A549 (cell line): Measurements from ENCODE around the gene ZFYVE28. TPM values are rescaled to one million over a fixed set of nuclear protein-coding genes. Genes with fewer than 3 reads are reported as not detected.
A peak's percentile ranks its signal among the peaks of the same experiment; 100 is the strongest.

Experiments
- ATAC-seq, 2 experiments: fragments of 200-7000 bp in 1 of 2; fragments of >200 bp in 1 of 2; cut with Nextera tagmentation in 1 of 2; cut with Tn5 transposase in 1 of 2; 3 replicates each; pipeline versions ENCODE4 v1.8.0 to v1.9.1; 2018 to 2020; ENCODE audit warnings: mild to moderate bottlenecking in 1 of 2, moderate library complexity in 1 of 2
- CTCF ChIA-PET: fragments of 300-600 bp; sonication (Branson Sonifier 250); formaldehyde crosslinking; extraction: SDS; loops from one replicate; lab custom pipeline; 2021; ENCODE audit warnings: antibody characterized with exemption, inconsistent platforms; lab: Yijun Ruan, JAX
- POLR2A ChIA-PET: fragments of 350-600 bp; formaldehyde crosslinking; extraction: SDS; loops from one replicate; lab custom pipeline; 2021; ENCODE audit warnings: antibody characterized with exemption, inconsistent platforms; lab: Yijun Ruan, JAX
- DNase-seq, 2 experiments: peaks; one replicate each; pipeline versions ENCODE4 v3.0.0 to v3.0.0-alpha.2; 2011 to 2016; ENCODE audit warnings: low read depth in 1 of 2, low spot score in 1 of 2
- FAIRE-seq: peaks from 2 replicates; lab custom pipeline; 2011; peaks lifted over from hg19 to GRCh38; lab: Jason Lieb, UNC
- H3K27ac ChIP-seq, 2 experiments: fragments of >200 bp; sonication (Bioruptor Twin); formaldehyde crosslinking; 3 replicates each; pipeline ENCODE4 v1.5.1; 2016 to 2017
- H3K4me1 ChIP-seq: fragments of >200 bp; sonication (Bioruptor Twin); formaldehyde crosslinking; 3 replicates; pipeline ENCODE4 v1.6.1; 2016
- H3K4me2 ChIP-seq: fragments of >200 bp; sonication (Bioruptor Twin); formaldehyde crosslinking; 3 replicates; pipeline ENCODE4 v1.6.1; 2016
- H3K4me3 ChIP-seq: fragments of >200 bp; sonication (Bioruptor Twin); formaldehyde crosslinking; 3 replicates; pipeline ENCODE4 v1.5.1; 2016
- H3K9me3 ChIP-seq: fragments of >200 bp; sonication (Bioruptor Twin); formaldehyde crosslinking; 3 replicates; pipeline ENCODE4 v1.6.1; 2016
- BCL3 ChIP-seq: fragments of >200 bp; sonication (Bioruptor Twin); formaldehyde crosslinking; IDR thresholded peaks from 3 replicates; pipeline ENCODE4 v1.6.1; 2016
- BHLHE40 ChIP-seq: IDR thresholded peaks from 2 replicates; pipeline ENCODE4 v1.6.1; 2012; ENCODE audit warnings: low read depth, low read length, inconsistent platforms
- CBX8 ChIP-seq: fragments of 200-600 bp; sonication (generic); IDR thresholded peaks from 2 replicates; pipeline ENCODE4 v1.6.1; 2016
- CHD2 ChIP-seq: fragments of 150-350 bp; IDR thresholded peaks from 2 replicates; pipeline ENCODE4 v1.6.1; 2014; ENCODE audit warnings: low read length; ENCODE audit not compliant: partially characterized antibody
- CHD4 ChIP-seq: fragments of 200-600 bp; sonication (generic); IDR thresholded peaks from 2 replicates; pipeline ENCODE4 v1.6.1; 2016; ENCODE audit warnings: antibody characterized with exemption, mild to moderate bottlenecking, borderline replicate concordance
- CTCF ChIP-seq: fragments of >200 bp; sonication (Bioruptor Twin); formaldehyde crosslinking; IDR thresholded peaks from 3 replicates; pipeline ENCODE4 v1.5.1; 2016
- E2F6 ChIP-seq: IDR thresholded peaks from 2 replicates; pipeline ENCODE4 v1.6.1; 2012; ENCODE audit warnings: low read depth, borderline replicate concordance
- EHMT2 ChIP-seq: fragments of 200-600 bp; sonication (generic); IDR thresholded peaks from 2 replicates; pipeline ENCODE4 v1.6.1; 2016; ENCODE audit warnings: antibody characterized with exemption, low read depth, mild to moderate bottlenecking, moderate library complexity
- ELK1 ChIP-seq: fragments of 150-350 bp; IDR thresholded peaks from 2 replicates; pipeline ENCODE4 v1.6.1; 2014; ENCODE audit warnings: low read depth, mild to moderate bottlenecking, low read length
- EP300 ChIP-seq, 2 experiments: fragments of >200 bp; sonication (Bioruptor Twin); formaldehyde crosslinking; IDR thresholded peaks; 2 replicates in 1 of 2; 3 replicates in 1 of 2; pipeline ENCODE4 v1.6.1; 2016 to 2017
- FOSL2 ChIP-seq, 2 experiments: fragments of 450-650 bp in 1 of 2; fragments of >200 bp in 1 of 2; sonication (Bioruptor Twin) in 1 of 2; formaldehyde crosslinking; IDR thresholded peaks; 2 replicates each; pipeline versions ENCODE4 v1.5.0 to v1.6.1; 2016 to 2020; ENCODE audit warnings: mild to moderate bottlenecking in 1 of 2, moderate library complexity in 1 of 2
- FOXS1 ChIP-seq: fragments of 250-450 bp; sonication (Bioruptor Pico); IDR thresholded peaks from 2 replicates; pipeline ENCODE4 v1.5.0; 2020; ENCODE audit warnings: mild to moderate bottlenecking, moderate library complexity
- MAFK ChIP-seq: fragments of 450-650 bp; IDR thresholded peaks from 2 replicates; pipeline ENCODE4 v1.6.1; 2014; ENCODE audit not compliant: partially characterized antibody
- MAX ChIP-seq: IDR thresholded peaks from 2 replicates; pipeline ENCODE4 v1.6.1; 2012
- MYC ChIP-seq: IDR thresholded peaks from 2 replicates; pipeline ENCODE4 v1.6.1; 2012; ENCODE audit warnings: mild to moderate bottlenecking, inconsistent platforms, low read length, improper control_type of control experiment, borderline replicate concordance
- NFE2L2 ChIP-seq: fragments of 150-350 bp; conservative IDR thresholded peaks from 2 replicates; pipeline ENCODE4 v1.6.1; 2014; ENCODE audit warnings: low read length
- NPAS2 ChIP-seq: fragments of 250-450 bp; sonication (Bioruptor Pico); IDR thresholded peaks from 2 replicates; pipeline ENCODE4 v1.8.0; 2022; ENCODE audit warnings: mild to moderate bottlenecking, moderate library complexity, borderline replicate concordance
- NR3C1 ChIP-seq: fragments of >200 bp; sonication (Bioruptor Twin); formaldehyde crosslinking; IDR thresholded peaks from 3 replicates; pipeline ENCODE4 v1.6.1; 2017
- PBX3 ChIP-seq: IDR thresholded peaks from 2 replicates; pipeline ENCODE4 v1.6.1; 2012
- PHF8 ChIP-seq: fragments of 200-600 bp; sonication (generic); IDR thresholded peaks from 2 replicates; pipeline ENCODE4 v1.6.1; 2016; ENCODE audit warnings: low read depth, mild to moderate bottlenecking, antibody characterized with exemption, moderate library complexity, borderline replicate concordance
- POLR2A ChIP-seq: IDR thresholded peaks from 2 replicates; pipeline ENCODE4 v1.6.1; 2012; ENCODE audit warnings: mild to moderate bottlenecking, low read length
- RAD21 ChIP-seq, 2 experiments: fragments of >200 bp in 1 of 2; sonication (Bioruptor Twin) in 1 of 2; formaldehyde crosslinking in 1 of 2; IDR thresholded peaks in 1 of 2; conservative IDR thresholded peaks in 1 of 2; 2 replicates in 1 of 2; 3 replicates in 1 of 2; pipeline ENCODE4 v1.6.1; 2012 to 2018; ENCODE audit warnings: inconsistent platforms in 1 of 2
- REST ChIP-seq: fragments of 200-600 bp; sonication (generic); IDR thresholded peaks from 2 replicates; pipeline ENCODE4 v1.6.1; 2016; ENCODE audit warnings: antibody characterized with exemption, mild to moderate bottlenecking, moderate library complexity
- SMC3 ChIP-seq: fragments of >200 bp; sonication (Bioruptor Twin); formaldehyde crosslinking; IDR thresholded peaks from 3 replicates; pipeline ENCODE4 v1.6.1; 2018; ENCODE audit warnings: inconsistent platforms
- TP53 ChIP-seq: fragments of 250-450 bp; sonication (Bioruptor Pico); IDR thresholded peaks from 2 replicates; pipeline ENCODE4 v1.5.0; 2021; ENCODE audit warnings: mild to moderate bottlenecking, moderate library complexity
- ZC3H11A ChIP-seq: fragments of 450-650 bp; IDR thresholded peaks from 2 replicates; pipeline ENCODE4 v1.6.1; 2014; ENCODE audit warnings: antibody characterized with exemption, mild to moderate bottlenecking
- ZSCAN20 ChIP-seq: fragments of 250-450 bp; sonication (Bioruptor Pico); IDR thresholded peaks from 2 replicates; pipeline ENCODE4 v1.8.0; 2022; ENCODE audit warnings: mild to moderate bottlenecking, moderate library complexity
- WGBS: methylation state at CpG from one replicate; pipeline ENCODE4 v1.1.6; 2017; ENCODE audit errors: missing lambda C conversion rate; 5-methylcytosine and 5-hydroxymethylcytosine counted together
- polyA plus RNA-seq, 4 experiments: library from polyadenylated mRNA; depleted of rRNA in 3 of 4; stranded (reverse); fragments of >200 nt; fragmentation: RNase III in 1 of 4; extraction: RNeasy Plus Mini Kit Qiagen cat#74134 plus additional on column Dnase treatment in 1 of 4; gene quantifications; 2 replicates in 3 of 4; 3 replicates in 1 of 4; pipeline ENCODE4 v1.2.3, GENCODE V29; 2011 to 2017

ZFYVE28 gene
- polyA plus RNA-seq, 2 of the 4 experiments (the other 2 are of a cell fraction), result 2.1 to 2.3 TPM

GRCh38 chr4:2462218-2462991 is 44.0 kb upstream of the ZFYVE28 start:
- Histone ChIP-seq H3K27ac (peak overlapping the region; percentile 80 to 89), H3K4me2 (peak overlapping the region; percentile 99)
- no peak for TF ChIP-seq PHF8
- TF ChIP-seq CHD2, result no peak
- no peak for TF ChIP-seq TP53 (CRISPR knock-in tag)
- no peak for TF ChIP-seq PBX3
- 0 out of 3 replicates have a peak, but pooled peaks have one; percentile 28 for TF ChIP-seq BCL3
- TF ChIP-seq EHMT2, result no peak
- peak; percentile 17 to 60; a peak in 4 of 5 replicates for TF ChIP-seq RAD21 (conservative IDR thresholded peaks at IDR 0.05 in 1 of 2, IDR thresholded peaks at IDR 0.05 in 1 of 2)
- TF ChIP-seq MAFK, result no peak
- no peak for TF ChIP-seq NR3C1
- no peak for TF ChIP-seq ELK1
- no peak for TF ChIP-seq NFE2L2
- no peak for TF ChIP-seq NPAS2 (CRISPR knock-in tag)
- no peak for TF ChIP-seq ZSCAN20
- no peak for TF ChIP-seq FOXS1 (CRISPR knock-in tag)
- TF ChIP-seq BHLHE40, result no peak
- no peak for TF ChIP-seq ZC3H11A
- TF ChIP-seq MYC, result peak; percentile 16; the same call in 1 of the 2 replicates
- TF ChIP-seq MAX, result peak; percentile 87
- no peak for TF ChIP-seq REST
- TF ChIP-seq EP300 (IDR thresholded peaks at IDR 0.05), result no peak
- no peak for TF ChIP-seq FOSL2 (IDR thresholded peaks at IDR 0.05)
- TF ChIP-seq FOSL2 (CRISPR knock-in tag; IDR thresholded peaks at IDR 0.05), result no peak
- TF ChIP-seq SMC3, result peak; percentile 62; the same call in 2 of the 3 replicates
- no peak for TF ChIP-seq CBX8
- peak; percentile 73 for TF ChIP-seq E2F6
- TF ChIP-seq CTCF, result peak; percentile 49
- TF ChIP-seq POLR2A, result peak; percentile 37
- TF ChIP-seq CHD4, result no peak
- TF ChIP-seq, all 56 proteins: peak for 8
- Histone ChIP-seq H3K4me3 (peak overlapping the region; percentile 60), H3K4me1 (peaks cover 8% of the 10 kb centered on the region), H3K9me3 (no peaks in the 10 kb centered on the region)
- peak; percentile 62 to 65 for DNase-seq
- peak; percentile 96 for ATAC-seq
- POLR2A ChIA-PET, result interaction anchor here (0.7 kb wide), 1 partner anchor 34 kb away, joined by 3 read pairs; no protein-coding TSS in a partner anchor
- CTCF ChIA-PET, result interaction anchor here (0.6 to 7.4 kb wide), 16 partner anchors 9 to 991 kb away, joined by 3 to 43 read pairs (median 3); partner anchors contain the start of genes HAUS3 and POLN
- 95% methylated on average over 6 of the region's 99 CpGs for whole genome bisulfite sequencing
- no peak for FAIRE-seq
